ACC112 (cell line): Measurements from ENCODE around the gene KRT80.

Source experiments
- H2AFZ ChIP-seq: fragments of 200-600 bp; sonication (generic); one replicate; pipeline ENCODE4 v1.6.0; 2017; ENCODE audit warnings: antibody characterized with exemption, low read length; ENCODE audit not compliant: unreplicated experiment
- H3K27ac ChIP-seq: fragments of 200-600 bp; sonication (generic); 2 replicates; pipeline ENCODE4 v1.5.1; 2014; ENCODE audit warnings: low read depth, mild to moderate bottlenecking, antibody characterized with exemption, low read length, moderate library complexity
- H3K27me3 ChIP-seq: fragments of 200-600 bp; sonication (generic); 2 replicates; pipeline ENCODE4 v1.6.1; 2014; ENCODE audit warnings: mild to moderate bottlenecking, antibody characterized with exemption, low read length, moderate library complexity, mixed read lengths; ENCODE audit not compliant: insufficient read depth
- H3K36me3 ChIP-seq: fragments of 200-600 bp; sonication (generic); 2 replicates; pipeline ENCODE4 v1.6.1; 2016; ENCODE audit warnings: mild to moderate bottlenecking, antibody characterized with exemption, low read length, moderate library complexity, mixed read lengths; ENCODE audit not compliant: insufficient read depth
- H3K4me1 ChIP-seq: fragments of 200-600 bp; sonication (generic); one replicate; pipeline ENCODE4 v1.6.1; 2016; ENCODE audit warnings: low read length, mixed read lengths; ENCODE audit not compliant: insufficient read depth, unreplicated experiment, control insufficient read depth
- H3K4me3 ChIP-seq: fragments of 200-600 bp; sonication (generic); 2 replicates; pipeline ENCODE4 v1.5.1; 2014; ENCODE audit warnings: mild to moderate bottlenecking, low read depth, low read length
- H3K79me2 ChIP-seq: fragments of 200-600 bp; sonication (generic); one replicate; pipeline ENCODE4 v1.6.0; 2016; ENCODE audit warnings: low read length; ENCODE audit not compliant: control insufficient read depth, unreplicated experiment, insufficient read depth

Gene KRT80

DNA sequence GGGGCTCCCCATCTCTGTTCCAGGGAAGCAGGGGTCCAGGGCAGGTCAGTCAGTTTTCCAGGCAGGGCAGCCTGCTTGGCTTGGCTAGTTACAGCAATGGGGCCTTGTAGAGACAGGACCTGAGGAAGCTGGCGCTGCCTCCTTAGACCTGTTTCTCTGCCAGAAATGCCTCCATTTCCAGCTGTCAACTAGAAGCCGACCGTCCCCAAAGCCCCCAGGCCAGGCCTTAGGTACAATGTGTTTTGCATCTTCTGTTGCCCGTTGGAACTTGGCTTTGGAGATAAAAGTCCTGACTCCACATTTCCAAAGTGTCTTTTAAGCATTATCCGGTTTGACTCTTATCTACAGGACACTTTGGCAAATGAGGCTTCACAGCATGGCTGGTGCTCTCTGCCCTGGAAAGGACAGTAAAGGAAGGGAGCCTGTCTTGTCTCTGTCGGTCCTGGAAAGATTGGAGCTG, 42.6 kb downstream of the KRT80 start:
- no peaks in the 10 kb centered on the region for H3K27me3 ChIP-seq
- H2AFZ ChIP-seq: no peak overlapping the region
- H3K4me3 ChIP-seq: no peak overlapping the region
- peaks cover 8% of the 10 kb centered on the region for H3K79me2 ChIP-seq
- peak overlapping the region; percentile 99 for H3K27ac ChIP-seq
- peaks cover 65% of the 10 kb centered on the region for H3K4me1 ChIP-seq
- H3K36me3 ChIP-seq: no peaks in the 10 kb centered on the region

GRCh38 chr12:52148464-52149181, 43.2 kb downstream of the KRT80 start:
- no peaks in the 10 kb centered on the region for H3K36me3 ChIP-seq
- H3K4me1 ChIP-seq: peaks cover 70% of the 10 kb centered on the region
- no peaks in the 10 kb centered on the region for H3K27me3 ChIP-seq
- peak overlapping the region; percentile 99 for H3K27ac ChIP-seq
- H3K79me2 ChIP-seq: peaks cover 8% of the 10 kb centered on the region
- no peak overlapping the region for H2AFZ ChIP-seq
- no peak overlapping the region for H3K4me3 ChIP-seq

DNA sequence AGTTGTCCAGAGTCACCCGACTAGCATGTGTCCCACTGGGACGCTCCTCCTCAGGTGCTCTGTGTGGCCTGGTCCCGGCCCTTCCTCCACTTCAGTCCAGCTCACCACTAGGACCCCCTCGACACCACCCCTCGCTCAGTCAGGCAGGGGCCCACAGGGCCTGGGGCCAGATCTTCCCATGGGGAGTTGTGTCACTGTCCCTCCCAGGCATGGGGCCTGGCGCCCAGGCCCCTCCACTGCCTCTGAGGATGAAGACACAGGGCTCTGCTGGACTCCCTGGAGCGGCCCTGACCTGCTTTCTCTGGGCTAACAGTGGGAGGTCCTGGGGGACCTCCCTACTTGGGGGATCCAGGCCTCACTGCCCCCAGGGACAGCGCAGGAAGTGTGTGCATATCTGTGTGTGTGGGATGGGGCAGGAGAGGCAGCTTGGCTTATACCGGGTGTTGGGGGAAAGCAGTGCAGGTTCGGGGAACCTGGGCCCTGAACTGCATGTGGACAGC, 43.8 kb downstream of the KRT80 start:
- no peak overlapping the region for H3K4me3 ChIP-seq
- H3K27me3 ChIP-seq: no peaks in the 10 kb centered on the region
- peaks cover 8% of the 10 kb centered on the region for H3K79me2 ChIP-seq
- H3K27ac ChIP-seq: peak overlapping the region; percentile 99
- H3K4me1 ChIP-seq: peaks cover 68% of the 10 kb centered on the region
- H3K36me3 ChIP-seq: no peaks in the 10 kb centered on the region
- no peak overlapping the region for H2AFZ ChIP-seq

DNA sequence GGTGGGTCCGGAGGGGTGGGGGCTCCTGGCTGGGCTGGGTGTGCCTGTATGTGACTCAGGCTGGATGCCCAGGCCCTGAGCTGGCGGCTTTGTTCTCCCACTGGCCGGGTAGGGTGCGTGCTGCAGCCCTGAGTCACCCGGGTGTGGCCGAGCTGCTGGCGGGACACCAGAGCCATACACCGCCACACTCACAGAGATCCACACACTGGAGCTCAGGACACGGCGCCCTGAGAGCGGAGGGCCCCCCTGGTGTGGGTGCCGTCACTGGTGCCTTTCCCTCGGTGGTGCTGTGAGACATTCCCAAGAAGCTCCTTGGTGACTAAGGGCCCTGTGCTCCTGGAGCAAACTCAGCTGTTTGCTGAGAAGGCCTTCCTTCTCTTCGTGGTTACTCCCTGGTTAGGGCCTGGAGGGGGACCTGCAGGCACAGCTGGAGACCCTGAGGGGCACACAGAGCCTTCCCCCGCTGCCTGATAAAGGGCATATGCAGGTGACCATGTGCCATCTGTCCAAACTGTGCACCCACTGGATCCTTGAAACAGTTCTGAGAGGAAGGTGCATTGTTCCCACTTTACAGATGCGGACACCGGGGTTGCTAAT, 44.3 kb downstream of the KRT80 start:
- H3K36me3 ChIP-seq: no peaks in the 10 kb centered on the region
- H2AFZ ChIP-seq: no peak overlapping the region
- no peak overlapping the region for H3K4me3 ChIP-seq
- H3K4me1 ChIP-seq: peaks cover 63% of the 10 kb centered on the region
- H3K27ac ChIP-seq: peak overlapping the region; percentile 99
- H3K27me3 ChIP-seq: no peaks in the 10 kb centered on the region
- peaks cover 8% of the 10 kb centered on the region for H3K79me2 ChIP-seq

DNA sequence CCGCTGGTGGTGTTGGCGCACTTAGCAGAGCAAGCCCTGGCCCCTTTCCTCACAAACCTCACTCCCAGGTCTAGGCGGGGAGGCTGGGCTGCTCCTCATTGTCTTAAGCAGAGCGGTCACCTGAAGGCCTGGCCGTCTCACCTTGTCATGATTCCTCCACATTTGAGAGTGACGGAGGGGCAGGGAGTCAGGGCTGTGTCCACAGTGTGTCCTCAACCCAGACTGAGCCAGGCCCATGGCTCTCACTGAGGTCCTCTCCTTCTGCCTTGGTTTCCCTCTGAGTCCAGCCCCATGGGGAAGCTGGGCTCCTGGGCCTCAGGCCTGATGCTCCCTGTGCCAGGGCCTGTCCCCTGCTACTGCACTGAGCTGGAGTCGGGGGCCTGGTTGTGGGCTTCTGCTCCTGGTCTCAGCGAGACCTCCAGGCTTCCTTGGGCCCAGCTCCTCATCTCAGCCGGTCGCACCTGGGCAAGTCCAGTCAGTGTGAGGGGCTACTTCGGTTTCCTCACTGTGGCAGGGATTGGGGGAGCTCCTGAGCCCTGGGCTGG, 44.9 kb downstream of the KRT80 start:
- H3K79me2 ChIP-seq: peaks cover 8% of the 10 kb centered on the region
- no peak overlapping the region for H3K4me3 ChIP-seq
- H3K27me3 ChIP-seq: no peaks in the 10 kb centered on the region
- peaks cover 59% of the 10 kb centered on the region for H3K4me1 ChIP-seq
- H2AFZ ChIP-seq: no peak overlapping the region
- H3K27ac ChIP-seq: peak overlapping the region; percentile 99
- no peaks in the 10 kb centered on the region for H3K36me3 ChIP-seq

DNA sequence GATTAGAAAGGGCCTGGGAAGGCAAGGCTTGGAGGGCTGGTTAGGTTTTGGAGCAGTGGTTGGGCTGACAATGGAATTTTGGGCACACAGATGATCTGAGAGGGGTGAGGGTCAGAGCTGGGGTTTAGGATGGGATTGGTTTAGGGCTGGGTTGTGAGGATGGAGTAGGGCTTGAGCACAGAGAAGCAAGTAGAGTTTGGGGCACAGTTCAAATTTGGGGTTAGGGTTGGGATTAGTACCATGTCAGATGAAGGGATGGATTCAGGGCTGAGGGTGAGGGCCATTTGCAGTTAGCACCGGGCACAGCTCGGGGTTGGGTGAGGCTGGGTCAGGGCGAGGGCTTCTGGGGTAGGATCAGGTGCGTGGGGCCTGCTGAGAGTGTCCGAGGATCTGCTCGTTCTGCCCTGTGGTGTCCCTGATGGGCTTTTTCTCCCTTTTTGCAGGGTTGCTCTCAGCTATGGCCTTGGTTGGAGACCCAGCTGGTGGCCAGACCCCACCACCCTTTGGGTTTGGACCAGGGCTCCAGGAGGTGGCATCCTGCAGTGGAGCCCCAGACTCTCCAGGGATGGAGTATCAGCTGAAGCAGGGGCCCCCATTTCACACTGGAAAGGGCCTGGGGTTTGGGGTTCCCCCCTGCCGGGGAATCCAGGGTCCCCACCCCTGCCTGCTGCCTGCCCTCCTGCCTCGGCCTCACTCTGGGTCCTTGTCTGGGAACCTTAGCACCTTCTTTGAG, 45.6 kb downstream of the KRT80 start:
- H3K36me3 ChIP-seq: no peaks in the 10 kb centered on the region
- H3K4me3 ChIP-seq: no peak overlapping the region
- H2AFZ ChIP-seq: no peak overlapping the region
- H3K27me3 ChIP-seq: no peaks in the 10 kb centered on the region
- peaks cover 55% of the 10 kb centered on the region for H3K4me1 ChIP-seq
- peak overlapping the region; percentile 99 for H3K27ac ChIP-seq
- peaks cover 8% of the 10 kb centered on the region for H3K79me2 ChIP-seq

GRCh38 chr12:52145228-52146088, 46.4 kb downstream of the KRT80 start:
- H3K4me3 ChIP-seq: no peak overlapping the region
- H3K79me2 ChIP-seq: peaks cover 8% of the 10 kb centered on the region
- peak overlapping the region; percentile 99 for H3K27ac ChIP-seq
- H3K4me1 ChIP-seq: peaks cover 55% of the 10 kb centered on the region
- no peaks in the 10 kb centered on the region for H3K36me3 ChIP-seq
- H3K27me3 ChIP-seq: no peaks in the 10 kb centered on the region
- H2AFZ ChIP-seq: no peak overlapping the region

GRCh38 chr12:52144512-52145227, 47.1 kb downstream of the KRT80 start:
- Histone ChIP-seq H3K27me3 (no peaks in the 10 kb centered on the region), H3K4me3 (no peak overlapping the region), H2AFZ (no peak overlapping the region), H3K79me2 (peaks cover 8% of the 10 kb centered on the region), H3K36me3 (no peaks in the 10 kb centered on the region), H3K4me1 (peaks cover 55% of the 10 kb centered on the region), H3K27ac (peak overlapping the region; percentile 99)

DNA sequence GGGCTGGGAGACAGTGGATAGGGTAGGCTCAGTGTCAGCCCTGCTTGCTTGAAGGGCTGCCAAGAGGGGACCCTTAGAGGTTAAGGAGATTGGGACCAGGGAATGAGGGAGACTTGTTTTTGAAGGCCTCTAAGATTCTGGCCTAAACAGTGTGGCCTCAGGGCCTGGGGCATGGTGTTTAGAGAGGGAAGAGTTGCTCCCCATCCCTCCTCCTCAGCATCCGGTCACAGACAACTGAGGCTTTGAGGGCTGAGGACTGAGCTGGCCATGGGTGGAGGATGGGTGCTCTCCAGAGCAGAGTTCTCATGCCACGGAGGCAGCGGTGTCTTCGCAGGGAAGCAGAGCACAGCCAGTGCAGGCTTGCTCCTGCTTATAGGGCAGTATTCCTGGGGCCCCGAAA, 49.4 kb downstream of the KRT80 start:
- H3K27ac ChIP-seq: no peak overlapping the region
- H3K4me1 ChIP-seq: peaks cover 34% of the 10 kb centered on the region
- no peak overlapping the region for H3K4me3 ChIP-seq
- H3K79me2 ChIP-seq: peaks cover 8% of the 10 kb centered on the region
- no peaks in the 10 kb centered on the region for H3K27me3 ChIP-seq
- H3K36me3 ChIP-seq: no peaks in the 10 kb centered on the region
- H2AFZ ChIP-seq: no peak overlapping the region
